GM08714 (cell line): ENCODE results near the gene CBFA2T3.

Source experiments
- H3K4me3 ChIP-seq: fragments of 200-500 bp; sonication (Bioruptor generic); 2 replicates; pipeline ENCODE4 v1.5.1; 2014; ENCODE audit warnings: mild to moderate bottlenecking, low read length, inconsistent platforms
- ZNF274 ChIP-seq: IDR thresholded peaks from 2 replicates; pipeline ENCODE4 v1.6.1; 2012; ENCODE audit warnings: mild to moderate bottlenecking, low read depth, low read length

Gene CBFA2T3

GRCh38 chr16:88851616-88852015, 125.4 kb downstream of the CBFA2T3 start:
- no peak for TF ChIP-seq ZNF274
- no peak overlapping the region for H3K4me3 ChIP-seq

GRCh38 chr16:88850531-88851199, 126.3 kb downstream of the CBFA2T3 start:
- TF ChIP-seq ZNF274, result no peak
- no peak overlapping the region for H3K4me3 ChIP-seq

- no peak for TF ChIP-seq ZNF274
- no peak overlapping the region for H3K4me3 ChIP-seq
Observed at GRCh38 chr16:88848557-88848956, 128.4 kb downstream of the CBFA2T3 start.

- no peak for TF ChIP-seq ZNF274
- H3K4me3 ChIP-seq, result no peak overlapping the region
Observed at GRCh38 chr16:88847654-88848053, 129.4 kb downstream of the CBFA2T3 start.

- TF ChIP-seq ZNF274, result no peak
Observed at GRCh38 chr16:88846088-88846487, 130.9 kb downstream of the CBFA2T3 start.

GRCh38 chr16:88844419-88845036, 132.5 kb downstream of the CBFA2T3 start:
- no peak overlapping the region for H3K4me3 ChIP-seq
- TF ChIP-seq ZNF274, result no peak

More at GRCh38 chr16:88846088-88846487, 130.9 kb downstream of the CBFA2T3 start:
- H3K4me3 ChIP-seq, result no peak overlapping the region

GRCh38 chr16:88843256-88843655, 133.8 kb downstream of the CBFA2T3 start:
- no peak for TF ChIP-seq ZNF274
- H3K4me3 ChIP-seq, result no peak overlapping the region

GRCh38 chr16:88842806-88843205, 134.2 kb downstream of the CBFA2T3 start:
- TF ChIP-seq ZNF274, result no peak
- no peak overlapping the region for H3K4me3 ChIP-seq

- H3K4me3 ChIP-seq, result no peak overlapping the region
- no peak for TF ChIP-seq ZNF274
Observed at GRCh38 chr16:88842308-88842756, 134.7 kb downstream of the CBFA2T3 start.

GRCh38 chr16:88841521-88842307, 135.3 kb downstream of the CBFA2T3 start:
- TF ChIP-seq ZNF274, result no peak
- no peak overlapping the region for H3K4me3 ChIP-seq

- H3K4me3 ChIP-seq, result no peak overlapping the region
- no peak for TF ChIP-seq ZNF274
Observed at GRCh38 chr16:88840600-88841215, 136.3 kb downstream of the CBFA2T3 start.

- TF ChIP-seq ZNF274, result no peak
Observed at GRCh38 chr16:88839745-88840599, 137.0 kb downstream of the CBFA2T3 start.

GRCh38 chr16:88839026-88839529, 137.9 kb downstream of the CBFA2T3 start:
- no peak for TF ChIP-seq ZNF274
- no peak overlapping the region for H3K4me3 ChIP-seq

More at GRCh38 chr16:88839745-88840599, 137.0 kb downstream of the CBFA2T3 start:
- no peak overlapping the region for H3K4me3 ChIP-seq

- no peak for TF ChIP-seq ZNF274
- H3K4me3 ChIP-seq, result no peak overlapping the region
Observed at GRCh38 chr16:88838566-88838965, 138.4 kb downstream of the CBFA2T3 start.
